Suprapubic skin (tissue), 4 donors: ENCODE results near the gene PLLP.

Experiments
- EP300 ChIP-seq: sonication (generic); formaldehyde crosslinking; IDR thresholded peaks from one replicate; pipeline ENCODE4 v1.6.1; 2017; ENCODE audit warnings: antibody characterized with exemption
- POLR2A ChIP-seq, 2 donors: fragments of 450-650 bp; IDR thresholded peaks; one replicate each; pipeline ENCODE4 v1.6.1; 2017; ENCODE audit warnings: antibody characterized with exemption in 2 of 2, mild to moderate bottlenecking in 2 of 2, moderate library complexity in 2 of 2
- POLR2AphosphoS5 ChIP-seq, 3 donors: sonication (generic); formaldehyde crosslinking; IDR thresholded peaks; one replicate each; pipeline ENCODE4 v1.6.1; 2017; ENCODE audit warnings: antibody characterized with exemption in 3 of 3
- TF ChIP-seq, protein P1 (sequence below), 2 donors: fragments of 200-600 bp in 1 of 2; fragments of 450-650 bp in 1 of 2; sonication (generic) in 1 of 2; IDR thresholded peaks; one replicate each; pipeline ENCODE4 v1.5.1; 2016 to 2019; ENCODE audit warnings: antibody characterized with exemption in 2 of 2, mild to moderate bottlenecking in 1 of 2, moderate library complexity in 1 of 2

DNA sequence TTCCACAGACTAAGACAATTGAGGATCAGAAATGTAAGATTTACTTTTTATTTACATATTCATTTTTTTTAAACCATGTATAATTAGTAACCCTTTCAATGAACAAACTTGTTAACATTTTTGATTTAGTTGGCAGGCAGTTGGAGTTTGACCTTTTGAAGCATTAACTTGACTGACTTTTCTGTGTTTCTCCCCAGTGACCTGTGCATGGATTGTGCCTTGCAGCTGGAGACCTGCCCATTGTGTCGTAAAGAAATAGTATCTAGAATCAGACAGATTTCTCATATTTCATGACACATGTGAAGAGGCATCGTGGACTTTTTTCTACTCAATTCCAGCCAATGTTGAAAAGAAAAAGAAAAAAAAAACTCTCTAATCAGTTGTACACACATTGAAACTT, 45.8 kb downstream of the PLLP start:
- TF ChIP-seq POLR2AphosphoS5 (IDR thresholded peaks at IDR 0.05) (no peak), POLR2A (IDR thresholded peaks at IDR 0.05) (no peak), EP300 (no peak)
- TF ChIP-seq, protein P1, sequence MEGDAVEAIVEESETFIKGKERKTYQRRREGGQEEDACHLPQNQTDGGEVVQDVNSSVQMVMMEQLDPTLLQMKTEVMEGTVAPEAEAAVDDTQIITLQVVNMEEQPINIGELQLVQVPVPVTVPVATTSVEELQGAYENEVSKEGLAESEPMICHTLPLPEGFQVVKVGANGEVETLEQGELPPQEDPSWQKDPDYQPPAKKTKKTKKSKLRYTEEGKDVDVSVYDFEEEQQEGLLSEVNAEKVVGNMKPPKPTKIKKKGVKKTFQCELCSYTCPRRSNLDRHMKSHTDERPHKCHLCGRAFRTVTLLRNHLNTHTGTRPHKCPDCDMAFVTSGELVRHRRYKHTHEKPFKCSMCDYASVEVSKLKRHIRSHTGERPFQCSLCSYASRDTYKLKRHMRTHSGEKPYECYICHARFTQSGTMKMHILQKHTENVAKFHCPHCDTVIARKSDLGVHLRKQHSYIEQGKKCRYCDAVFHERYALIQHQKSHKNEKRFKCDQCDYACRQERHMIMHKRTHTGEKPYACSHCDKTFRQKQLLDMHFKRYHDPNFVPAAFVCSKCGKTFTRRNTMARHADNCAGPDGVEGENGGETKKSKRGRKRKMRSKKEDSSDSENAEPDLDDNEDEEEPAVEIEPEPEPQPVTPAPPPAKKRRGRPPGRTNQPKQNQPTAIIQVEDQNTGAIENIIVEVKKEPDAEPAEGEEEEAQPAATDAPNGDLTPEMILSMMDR (IDR thresholded peaks at IDR 0.05): no peak
